AG04449 (cell line): ENCODE results near the gene TARBP1.

Experiments used
- CTCF ChIA-PET: fragments of 350-600 bp; formaldehyde crosslinking; extraction: SDS; loops from one replicate; lab custom pipeline; 2021; ENCODE audit warnings: antibody characterized with exemption; lab: Yijun Ruan, JAX
- POLR2A ChIA-PET: fragments of 400-600, 350-600 bp; formaldehyde crosslinking; extraction: SDS; loops from one replicate; lab custom pipeline; 2020; ENCODE audit warnings: antibody characterized with exemption, inconsistent platforms; lab: Yijun Ruan, JAX
- DNase-seq: peaks from one replicate; pipeline ENCODE4 v3.0.0-alpha.2; 2010; ENCODE audit warnings: low read depth, low spot score
- H3K4me3 ChIP-seq: 2 replicates; pipeline ENCODE4 v1.5.1; 2011; ENCODE audit warnings: low read depth, mild to moderate bottlenecking, control low read depth, low read length
- TF ChIP-seq, protein P1 (sequence below): IDR thresholded peaks from one replicate; pipeline ENCODE4 v1.5.1; 2011; ENCODE audit warnings: mild to moderate bottlenecking, moderate library complexity, low read length, control low read depth, inconsistent platforms; ENCODE audit not compliant: insufficient read depth; ENCODE audit errors: missing control alignments

TARBP1 gene

DNA sequence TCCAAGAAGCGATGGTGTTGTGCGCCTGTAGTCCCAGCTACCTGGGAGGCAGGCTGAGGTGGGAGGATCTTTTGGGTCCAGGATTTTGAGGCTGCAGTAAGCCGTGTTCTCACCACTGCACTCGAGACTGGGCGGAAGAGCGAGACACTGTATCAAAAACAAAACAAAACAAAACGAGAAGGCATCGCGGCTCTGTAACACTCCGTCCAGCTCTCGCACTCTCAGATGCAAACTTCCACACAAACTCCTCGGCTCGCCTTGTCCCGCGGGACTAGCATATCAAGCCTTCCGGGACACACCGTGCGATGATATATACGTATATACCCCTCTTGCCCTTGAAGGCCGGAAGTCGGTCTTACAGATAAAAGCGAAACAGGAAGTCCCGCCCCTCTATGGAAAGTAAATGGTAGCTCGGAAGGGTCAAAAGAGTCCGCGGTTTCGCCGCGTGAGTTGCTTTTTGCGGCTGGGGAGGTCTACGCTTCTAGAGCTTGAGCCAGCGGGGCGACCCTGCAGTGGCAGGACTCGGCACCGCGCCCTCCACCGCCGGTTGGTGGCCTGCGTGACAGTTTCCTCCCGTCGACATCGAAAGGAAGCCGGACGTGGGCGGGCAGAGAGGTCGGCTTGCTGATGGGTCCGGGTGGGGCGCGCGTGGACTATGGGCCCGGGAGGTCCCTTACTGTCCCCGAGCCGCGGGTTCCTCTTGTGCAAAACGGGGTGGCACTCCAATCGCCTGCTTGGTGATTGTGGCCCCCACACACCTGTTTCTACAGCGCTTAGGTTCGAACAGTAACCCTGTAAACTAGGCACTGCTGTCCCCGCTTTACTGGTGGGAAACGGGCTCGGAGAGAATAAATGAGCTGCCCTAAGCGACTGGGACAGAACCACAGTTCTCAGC lies 105.7 kb downstream of the TARBP1 start, which contains the start of gene COA6:
Gene COA6, plus strand, starts transcription at position 393 of the 895 bp plus-strand sequence. Its CDS starts 11 bp downstream, at position 404.
- ChIA-PET CTCF (interaction anchor here (0.8 to 1.8 kb wide), 5 partner anchors 11 to 372 kb away, joined by 3 to 4 read pairs (median 3); no protein-coding TSS in a partner anchor), POLR2A (interaction anchor here (0.6 to 1.0 kb wide), 2 partner anchors 10 to 229 kb away, joined by 3 to 4 read pairs; no protein-coding TSS in a partner anchor)
- TF ChIP-seq, protein P1, sequence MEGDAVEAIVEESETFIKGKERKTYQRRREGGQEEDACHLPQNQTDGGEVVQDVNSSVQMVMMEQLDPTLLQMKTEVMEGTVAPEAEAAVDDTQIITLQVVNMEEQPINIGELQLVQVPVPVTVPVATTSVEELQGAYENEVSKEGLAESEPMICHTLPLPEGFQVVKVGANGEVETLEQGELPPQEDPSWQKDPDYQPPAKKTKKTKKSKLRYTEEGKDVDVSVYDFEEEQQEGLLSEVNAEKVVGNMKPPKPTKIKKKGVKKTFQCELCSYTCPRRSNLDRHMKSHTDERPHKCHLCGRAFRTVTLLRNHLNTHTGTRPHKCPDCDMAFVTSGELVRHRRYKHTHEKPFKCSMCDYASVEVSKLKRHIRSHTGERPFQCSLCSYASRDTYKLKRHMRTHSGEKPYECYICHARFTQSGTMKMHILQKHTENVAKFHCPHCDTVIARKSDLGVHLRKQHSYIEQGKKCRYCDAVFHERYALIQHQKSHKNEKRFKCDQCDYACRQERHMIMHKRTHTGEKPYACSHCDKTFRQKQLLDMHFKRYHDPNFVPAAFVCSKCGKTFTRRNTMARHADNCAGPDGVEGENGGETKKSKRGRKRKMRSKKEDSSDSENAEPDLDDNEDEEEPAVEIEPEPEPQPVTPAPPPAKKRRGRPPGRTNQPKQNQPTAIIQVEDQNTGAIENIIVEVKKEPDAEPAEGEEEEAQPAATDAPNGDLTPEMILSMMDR, result no peak
- DNase-seq, result peak; percentile 89
- H3K4me3 ChIP-seq, result peak within 1 kb of the TSS; percentile 88

DNA sequence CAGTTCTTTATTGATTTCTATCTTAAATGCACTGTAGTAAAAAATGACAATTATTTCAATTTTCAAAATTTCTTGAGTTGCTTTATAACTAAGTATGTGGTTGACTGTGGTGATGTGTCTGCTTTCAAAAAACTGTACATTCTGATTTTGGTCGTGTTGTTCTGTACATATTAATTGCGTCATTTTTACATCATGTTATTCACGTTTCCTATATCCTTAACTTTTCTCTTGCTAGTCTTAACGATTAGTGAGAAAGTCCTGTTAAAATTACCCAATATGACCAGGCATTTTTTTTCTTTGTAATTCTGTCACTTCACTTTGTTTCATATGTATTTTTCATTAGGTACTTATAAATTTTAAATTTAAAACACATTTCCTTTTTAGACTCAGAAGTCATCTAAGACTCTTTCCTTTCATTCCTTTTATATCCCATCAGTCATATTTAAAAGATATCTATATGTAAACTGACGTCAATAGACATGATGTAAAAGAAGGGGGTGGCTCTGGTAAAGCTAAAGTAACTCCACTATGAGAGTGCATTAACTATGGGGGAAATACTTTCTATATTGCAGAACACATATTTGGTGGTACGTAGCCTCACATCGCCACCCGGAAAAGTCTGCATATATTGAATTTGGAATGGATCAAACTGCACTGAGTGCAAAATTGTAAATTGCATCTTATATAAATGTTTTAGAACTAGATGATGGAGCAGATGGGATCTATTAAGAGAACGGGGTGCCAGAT lies 106.8 kb downstream of the TARBP1 start:
- CTCF ChIA-PET, result no interaction called here
- TF ChIP-seq, protein P1, result no peak
- POLR2A ChIA-PET, result no interaction called here
- peak overlapping the region; percentile 88 for H3K4me3 ChIP-seq
- no peak for DNase-seq

DNA sequence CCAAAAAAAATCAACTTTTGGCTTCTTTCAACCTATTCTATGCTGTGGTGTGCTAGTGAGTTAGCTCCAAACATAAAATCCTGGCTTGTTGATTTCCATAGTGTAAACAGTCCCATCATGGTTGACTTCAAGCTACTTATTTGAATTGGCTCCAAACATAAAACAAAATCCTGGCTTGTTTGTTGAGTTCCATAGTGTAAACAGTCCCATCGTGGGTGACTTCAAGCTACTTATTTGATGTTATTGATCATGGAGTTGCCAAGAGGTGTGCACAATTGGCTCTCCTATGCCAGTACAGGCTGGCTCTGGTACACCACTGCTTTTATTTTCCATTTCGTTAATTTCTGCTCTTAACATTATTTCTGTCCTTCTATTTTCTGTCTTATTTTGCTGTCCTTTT lies 107.6 kb downstream of the TARBP1 start:
- POLR2A ChIA-PET, result no interaction called here
- CTCF ChIA-PET, result no interaction called here
- H3K4me3 ChIP-seq, result no peak overlapping the region
- TF ChIP-seq, protein P1, result no peak
- DNase-seq, result no peak

- ChIA-PET CTCF (no interaction called here), POLR2A (no interaction called here)
- DNase-seq, result no peak
- TF ChIP-seq, protein P1, result no peak
- no peak overlapping the region for H3K4me3 ChIP-seq
Observed at GRCh38 chr1:234369784-234370183, 109.2 kb downstream of the TARBP1 start.

GRCh38 chr1:234369033-234369430 lies 109.9 kb downstream of the TARBP1 start:
- no peak for DNase-seq
- CTCF ChIA-PET, result no interaction called here

More at GRCh38 chr1:234369033-234369430, 109.9 kb downstream of the TARBP1 start:
- H3K4me3 ChIP-seq, result no peak overlapping the region
- POLR2A ChIA-PET, result no interaction called here
- TF ChIP-seq, protein P1, result no peak
